Posterior cingulate gyrus (tissue), 11 donors: Measurements from ENCODE around the gene DDX31.

Experiments
- DNase-seq, 10 donors: peaks; one replicate each; pipeline versions ENCODE4 v3.0.0 to v3.0.0-alpha.2; 2020 to 2021; ENCODE audit warnings: mixed read lengths in 3 of 10
- intact Hi-C: fragments of 100-400 bp; cut with DNase I; formaldehyde crosslinking; loops from one replicate; pipeline ENCODE4 v1.15.1; 2023

Gene DDX31

GRCh38 chr9:132638240-132638639, 31.5 kb downstream of the DDX31 start:
- intact Hi-C loops, result no loop called here

GRCh38 chr9:132637801-132638200, 32.0 kb downstream of the DDX31 start:
- intact Hi-C loops, result no loop called here

More at GRCh38 chr9:132638240-132638639, 31.5 kb downstream of the DDX31 start:
- no peak for DNase-seq

GRCh38 chr9:132637351-132637750, 32.4 kb downstream of the DDX31 start:
- intact Hi-C loops, result no loop called here
- DNase-seq, result no peak

More at GRCh38 chr9:132637801-132638200, 32.0 kb downstream of the DDX31 start:
- no peak for DNase-seq

GRCh38 chr9:132634327-132634726, 35.5 kb downstream of the DDX31 start:
- intact Hi-C loops, result no loop called here
- no peak for DNase-seq

- DNase-seq, result no peak
- intact Hi-C loops, result no loop called here
Measured at GRCh38 chr9:132632413-132633129, 37.2 kb downstream of the DDX31 start.

- DNase-seq, result no peak
- intact Hi-C loops, result no loop called here
Measured at GRCh38 chr9:132631685-132632084, 38.1 kb downstream of the DDX31 start.

- DNase-seq, result no peak
- intact Hi-C loops, result no loop called here
Measured at GRCh38 chr9:132631280-132631679, 38.5 kb downstream of the DDX31 start.

GRCh38 chr9:132630811-132631210, 39.0 kb downstream of the DDX31 start:
- intact Hi-C loops, result no loop called here
- DNase-seq, result no peak

- no peak for DNase-seq
- intact Hi-C loops, result no loop called here
Measured at GRCh38 chr9:132630116-132630515, 39.7 kb downstream of the DDX31 start.

- intact Hi-C loops, result no loop called here
- no peak for DNase-seq
Measured at GRCh38 chr9:132628746-132629145, 41.0 kb downstream of the DDX31 start.

- intact Hi-C loops, result no loop called here
- peak in 1 of 10 donors; percentile 41 for DNase-seq
Measured at GRCh38 chr9:132627594-132627993, 42.2 kb downstream of the DDX31 start.

- intact Hi-C loops, result no loop called here
- no peak for DNase-seq
Measured at GRCh38 chr9:132627106-132627505, 42.7 kb downstream of the DDX31 start.

GRCh38 chr9:132626285-132626684, 43.5 kb downstream of the DDX31 start:
- intact Hi-C loops, result no loop called here
- no peak for DNase-seq

GRCh38 chr9:132622159-132622558, 47.6 kb downstream of the DDX31 start:
- no peak for DNase-seq
- intact Hi-C loops, result no loop called here

GRCh38 chr9:132616725-132617124, 53.1 kb downstream of the DDX31 start:
- no peak for DNase-seq
- intact Hi-C loops, result no loop called here

- DNase-seq, result no peak
- intact Hi-C loops, result no loop called here
Measured at GRCh38 chr9:132615774-132616173, 54.0 kb downstream of the DDX31 start.

- DNase-seq, result no peak
- intact Hi-C loops, result no loop called here
Measured at GRCh38 chr9:132614324-132614723, 55.5 kb downstream of the DDX31 start.

GRCh38 chr9:132610661-132611060, 59.1 kb downstream of the DDX31 start:
- DNase-seq, result no peak
- intact Hi-C loops, result no loop called here

GRCh38 chr9:132609829-132610228, 60.0 kb downstream of the DDX31 start:
- DNase-seq, result no peak
- intact Hi-C loops, result no loop called here

- peak in 3 of 10 donors; percentile 21 to 43 (median 37) for DNase-seq
- intact Hi-C loops, result no loop called here
Measured at GRCh38 chr9:132609184-132609583, 60.6 kb downstream of the DDX31 start.

GRCh38 chr9:132606066-132606465, 63.7 kb downstream of the DDX31 start:
- intact Hi-C loops, result no loop called here
- no peak for DNase-seq

- intact Hi-C loops, result no loop called here
- no peak for DNase-seq
Measured at GRCh38 chr9:132605387-132605786, 64.4 kb downstream of the DDX31 start.

GRCh38 chr9:132602207-132602606, 67.6 kb downstream of the DDX31 start:
- no peak for DNase-seq
- intact Hi-C loops, result no loop called here
